ENCODE results near the gene UNKL. TPM values are rescaled to one million over a fixed set of nuclear protein-coding genes. Genes with fewer than 3 reads are reported as not detected.

Gene UNKL
- total RNA-seq, 1 experiment from 2014 or later = 32.0 TPM

GRCh38 chr16:1348441-1348840, 66.1 kb downstream of the UNKL start:
- H4K91ac ChIP-seq (ENCODE audit: insufficient read length, low read depth, low read length) = no peak overlapping the region
- no peak overlapping the region for H3K23ac ChIP-seq (ENCODE audit: insufficient read length, low read depth, low read length)
- peaks cover 5 to 11% of the 10 kb centered on the region in 2 experiments for H3K4me1 Mint-ChIP-seq
- H3K79me2 ChIP-seq (ENCODE audit: insufficient read depth, low read length) = peaks cover 2% of the 10 kb centered on the region; the same call in 1 of the 2 replicates
- H2BK120ac ChIP-seq (ENCODE audit: low read depth, low read length, poor library complexity, severe bottlenecking) = no peak overlapping the region
- no peak overlapping the region for H3K9ac ChIP-seq (ENCODE audit: extremely low read depth, insufficient read length, low read length)
- H3K27ac ChIP-seq (ENCODE audit: insufficient read length, low read depth, low read length) = no peak overlapping the region
- H4K8ac ChIP-seq (replicated peaks; ENCODE audit: insufficient read length, low read depth, low read length) = no peak overlapping the region
- no peak overlapping the region for H3K14ac ChIP-seq (ENCODE audit: insufficient read depth, low read length)
- H2AFZ ChIP-seq (ENCODE audit: low read length) = no peak overlapping the region
- H3K27me3 ChIP-seq (ENCODE audit: insufficient read depth, low read length) = no peaks in the 10 kb centered on the region
- H3K4me1 ChIP-seq (ENCODE audit: insufficient read depth, low read length) = no peaks in the 10 kb centered on the region
- H3K9me3 Mint-ChIP-seq = no peaks in the 10 kb centered on the region; a peak in 1 of 5 replicates
- H3K18ac ChIP-seq (ENCODE audit: insufficient read length, low read depth, low read length) = no peak overlapping the region
- no peak overlapping the region for H3K27ac Mint-ChIP-seq
- no peaks in the 10 kb centered on the region for H3K79me1 ChIP-seq (ENCODE audit: insufficient read depth, low read depth, low read length, poor library complexity, severe bottlenecking)
- peaks cover 3% of the 10 kb centered on the region for H3K23me2 ChIP-seq (ENCODE audit: insufficient read length, low read depth, low read length, poor library complexity, severe bottlenecking)
- H2AK5ac ChIP-seq (ENCODE audit: insufficient read length, low read length) = no peak overlapping the region
- no peak overlapping the region for H3K56ac ChIP-seq (ENCODE audit: insufficient read length, low read depth, low read length)
- no peak overlapping the region for H3T11ph ChIP-seq (ENCODE audit: low read length)
- DNase-seq = no peak
- H3K4me2 ChIP-seq (ENCODE audit: insufficient read depth, insufficient read length, low read length) = no peak overlapping the region
- no peak overlapping the region for H3K4ac ChIP-seq (ENCODE audit: low read depth, low read length)
- no peak overlapping the region for H2BK20ac ChIP-seq (ENCODE audit: low read depth, low read length, poor library complexity, severe bottlenecking)
- no peaks in the 10 kb centered on the region for H3K9me3 ChIP-seq (ENCODE audit: control insufficient read depth, low read depth, low read length)
- peaks cover 1% of the 10 kb centered on the region for H3K27me3 Mint-ChIP-seq (ENCODE audit: low read depth)
- H2BK12ac ChIP-seq (ENCODE audit: insufficient read length, low read depth, low read length) = no peak overlapping the region
- no peak overlapping the region for H3K4me3 Mint-ChIP-seq
- WGBS (ENCODE audit: extremely low coverage, insufficient read length, low lambda C conversion rate) = no CpG with 5 or more reads among the region's 15 CpGs
- H2BK15ac ChIP-seq (ENCODE audit: low read depth, low read length) = no peak overlapping the region
- H4K5ac ChIP-seq (ENCODE audit: insufficient read length, low read depth, low read length) = no peak overlapping the region
- no peaks in the 10 kb centered on the region for H4K20me1 ChIP-seq (ENCODE audit: control insufficient read depth, insufficient read depth, insufficient read length)
- H2BK5ac ChIP-seq (ENCODE audit: insufficient read length, low read length) = no peak overlapping the region
- H3K36me3 Mint-ChIP-seq (ENCODE audit: insufficient read depth in 1 of 3, low read depth in 3 of 3) = peaks cover 3 to 18% (median 12%) of the 10 kb centered on the region in 3 experiments; a peak in 5 of 7 replicates
- TF ChIP-seq CTCF (conservative IDR thresholded peaks at IDR 0.05) = no peak
